WTC11 (cell line): ENCODE results near the gene GALNT9. TPM values are rescaled to one million over a fixed set of nuclear protein-coding genes. Genes with fewer than 3 reads are reported as not detected.

Source experiments
- ATAC-seq: fragments of 200-7000 bp; cut with Tn5 transposase; 2 replicates; pipeline ENCODE4 v1.10.0; 2021; ENCODE audit warnings: mild to moderate bottlenecking, moderate library complexity
- CTCF ChIA-PET: fragments of 300-600 bp; sonication (Branson Sonifier 250); formaldehyde crosslinking; loops from one replicate; lab custom pipeline; 2021; ENCODE audit warnings: antibody characterized with exemption; lab: Charles Lee
- POLR2A ChIA-PET: fragments of 350-600 bp; sonication (Branson Sonifier 250); formaldehyde crosslinking; loops from one replicate; lab custom pipeline; 2021; ENCODE audit warnings: antibody characterized with exemption; lab: Charles Lee
- DNase-seq: peaks from one replicate; pipeline ENCODE4 v3.0.0; 2021; ENCODE audit warnings: low spot score
- H3K27ac Mint-ChIP-seq: 2 replicates; pipeline ENCODE4 v1.8.0; 2021; ENCODE audit warnings: mixed read lengths
- H3K27me3 Mint-ChIP-seq: 2 replicates; pipeline ENCODE4 v1.8.0; 2021; ENCODE audit warnings: low read depth, mild to moderate bottlenecking, moderate library complexity, mixed read lengths
- H3K36me3 Mint-ChIP-seq: 2 replicates; pipeline ENCODE4 v1.8.0; 2021; ENCODE audit warnings: mixed read lengths
- H3K4me1 Mint-ChIP-seq: 2 replicates; pipeline ENCODE4 v1.8.0; 2022; ENCODE audit warnings: mixed read lengths
- H3K4me3 Mint-ChIP-seq: 2 replicates; pipeline ENCODE4 v1.8.0; 2021; ENCODE audit warnings: mild to moderate bottlenecking, moderate library complexity, mixed read lengths
- H3K9me3 Mint-ChIP-seq: 2 replicates; pipeline ENCODE4 v1.8.0; 2021; ENCODE audit warnings: mixed read lengths
- ERG ChIP-seq: fragments of 250-450 bp; sonication (Bioruptor Pico); IDR thresholded peaks from 2 replicates; pipeline ENCODE4 v1.8.0; 2021; ENCODE audit warnings: mild to moderate bottlenecking
- ETV6 ChIP-seq: sonication (generic); formaldehyde crosslinking; IDR thresholded peaks from 2 replicates; pipeline ENCODE4 v1.8.1; 2022; ENCODE audit warnings: mild to moderate bottlenecking, missing genetic modification reagents
- FOXJ3 ChIP-seq: sonication (generic); formaldehyde crosslinking; IDR thresholded peaks from 2 replicates; pipeline ENCODE4 v1.9.0; 2021; ENCODE audit warnings: missing genetic modification reagents, mild to moderate bottlenecking, borderline replicate concordance
- STAT6 ChIP-seq: sonication (generic); formaldehyde crosslinking; conservative IDR thresholded peaks from 2 replicates; pipeline ENCODE4 v1.8.1; 2023; ENCODE audit warnings: mild to moderate bottlenecking, low read depth, missing genetic modification reagents, moderate library complexity
- TCF7 ChIP-seq: sonication (generic); formaldehyde crosslinking; IDR thresholded peaks from 2 replicates; pipeline ENCODE4 v1.8.0; 2022; ENCODE audit warnings: mild to moderate bottlenecking, low read depth, missing genetic modification reagents, moderate library complexity
- TP53 ChIP-seq: sonication (generic); formaldehyde crosslinking; IDR thresholded peaks from 2 replicates; pipeline ENCODE4 v1.8.1; 2023; ENCODE audit warnings: mild to moderate bottlenecking, missing genetic modification reagents
- ZBTB21 ChIP-seq: sonication (generic); formaldehyde crosslinking; IDR thresholded peaks from 2 replicates; pipeline ENCODE4 v1.8.1; 2023; ENCODE audit warnings: mild to moderate bottlenecking, missing genetic modification reagents, borderline replicate concordance
- ZNF219 ChIP-seq: sonication (generic); formaldehyde crosslinking; IDR thresholded peaks from 2 replicates; pipeline ENCODE4 v1.8.0; 2023; ENCODE audit warnings: missing genetic modification reagents, mild to moderate bottlenecking, borderline replicate concordance
- ZNF423 ChIP-seq: fragments of 250-450 bp; sonication (Bioruptor Pico); IDR thresholded peaks from 2 replicates; pipeline ENCODE4 v2.1.2; 2022; ENCODE audit warnings: mild to moderate bottlenecking, moderate library complexity
- ZNF425 ChIP-seq: fragments of 250-450 bp; sonication (Bioruptor Pico); conservative IDR thresholded peaks from 2 replicates; pipeline ENCODE4 v1.9.0; 2021; ENCODE audit warnings: mild to moderate bottlenecking
- total RNA-seq: library from RNA; stranded (reverse); gene quantifications from 3 replicates; pipeline ENCODE4 v1.2.3, GENCODE V29; 2021

Gene GALNT9
- total RNA-seq, 1 experiment from 2014 or later, result 0.90 TPM

GRCh38 chr12:132333273-132333672 lies 3.9 kb upstream of the GALNT9 start (continued):
- no peak for TF ChIP-seq STAT6 (CRISPR knock-in tag)
- TF ChIP-seq ERG (CRISPR knock-in tag), result no peak

DNA sequence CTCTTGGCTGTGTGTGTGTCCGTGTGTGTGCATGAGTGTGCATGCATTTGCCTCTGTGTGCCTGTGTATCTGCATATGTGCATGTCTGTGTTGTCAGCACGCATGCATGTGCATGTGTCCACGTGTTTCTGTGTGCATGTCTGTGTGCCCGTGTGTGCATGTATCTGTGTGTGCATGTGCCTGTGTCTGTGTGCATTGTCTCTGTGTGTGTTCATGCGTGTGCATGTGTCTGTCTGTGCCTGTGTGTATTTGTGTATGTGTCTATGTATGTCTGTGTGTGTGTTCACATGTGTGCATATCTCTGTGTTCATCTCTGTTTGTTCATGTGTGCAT lies 1.1 kb upstream of the GALNT9 start:
- ATAC-seq (no peak), DNase-seq (no peak)
- CTCF ChIA-PET, result interaction anchor here (4.2 kb wide), 1 partner anchor 84 kb away, joined by 43 read pairs; no protein-coding TSS in a partner anchor
- no peaks in the 10 kb centered on the region for H3K36me3 Mint-ChIP-seq
- POLR2A ChIA-PET, result no interaction called here
- peaks cover 85% of the 10 kb centered on the region for H3K27me3 Mint-ChIP-seq
- TF ChIP-seq ETV6 (CRISPR knock-in tag) (no peak), TCF7 (CRISPR knock-in tag) (no peak), ZNF425 (CRISPR knock-in tag) (no peak), ZBTB21 (CRISPR knock-in tag) (no peak)
- H3K9me3 Mint-ChIP-seq, result peaks cover 6% of the 10 kb centered on the region
- no peak overlapping the region for H3K27ac Mint-ChIP-seq
- H3K4me1 Mint-ChIP-seq, result no peaks in the 10 kb centered on the region
- peak overlapping the region; percentile 26 for H3K4me3 Mint-ChIP-seq

DNA sequence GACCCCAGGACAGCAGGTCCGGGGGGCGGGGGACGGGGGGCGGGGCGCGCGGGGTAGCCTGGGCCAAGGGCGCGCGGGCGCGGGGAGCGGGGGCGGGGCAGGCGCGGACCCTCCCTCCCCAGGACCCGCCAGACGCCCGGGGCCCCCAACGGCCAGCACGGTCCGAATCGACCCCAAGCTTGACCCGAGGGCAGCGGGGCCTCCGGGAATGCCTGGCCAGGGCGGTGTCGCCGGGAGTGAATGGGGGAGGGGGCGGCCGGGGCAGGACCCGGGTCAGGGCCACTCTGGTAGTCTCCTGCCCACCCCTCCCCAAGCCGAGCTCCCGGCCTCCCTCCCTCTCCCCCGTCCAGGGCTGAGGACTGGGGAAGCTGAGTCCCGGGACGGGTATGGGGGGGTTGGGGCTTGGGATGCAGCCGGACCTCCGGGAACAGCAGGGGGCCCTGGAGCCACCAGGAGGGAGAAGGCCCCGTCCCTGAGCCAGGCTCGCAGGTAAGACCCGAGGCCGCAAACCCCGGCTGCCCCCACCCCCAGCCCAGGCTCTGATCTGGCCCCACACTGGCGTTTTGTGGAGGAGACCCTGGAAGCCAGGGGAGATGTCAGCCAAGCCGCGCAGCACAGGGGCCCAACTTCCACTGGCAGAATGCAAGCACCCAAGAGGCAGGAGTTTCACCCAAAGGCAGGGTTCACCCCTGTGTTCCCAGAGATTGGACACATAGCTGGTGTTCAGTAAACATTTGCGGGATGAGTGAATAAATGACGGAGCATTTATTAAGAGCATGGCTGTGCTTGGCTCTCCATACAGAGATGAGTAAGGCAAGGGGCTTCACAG lies 545 bp upstream of the GALNT9 start:
- DNase-seq (no peak), ATAC-seq (peak; percentile 25)
- Mint-ChIP-seq H3K27me3 (peaks cover 84% of the 10 kb centered on the region), H3K27ac (no peak overlapping the region), H3K36me3 (no peaks in the 10 kb centered on the region), H3K9me3 (peaks cover 3% of the 10 kb centered on the region; the same call in 1 of the 2 replicates)
- POLR2A ChIA-PET, result no interaction called here
- TF ChIP-seq ZNF423 (CRISPR knock-in tag) (0 out of 2 replicates have a peak, but pooled peaks have one; percentile 7), TP53 (no peak), FOXJ3 (CRISPR knock-in tag) (no peak)
- TF ChIP-seq, all 79 proteins: peak for 1
- H3K4me3 Mint-ChIP-seq, result peak overlapping the region; percentile 26
- CTCF ChIA-PET, result interaction anchor here (0.8 to 4.2 kb wide), 11 partner anchors 8 to 231 kb away, joined by 3 to 43 read pairs (median 6); no protein-coding TSS in a partner anchor
- no peaks in the 10 kb centered on the region for H3K4me1 Mint-ChIP-seq

GRCh38 chr12:132328282-132329029 lies 933 bp downstream of the GALNT9 start:
- POLR2A ChIA-PET, result interaction anchor here (0.8 kb wide), 1 partner anchor 45 kb away, joined by 3 read pairs; no protein-coding TSS in a partner anchor
- Mint-ChIP-seq H3K4me3 (peak overlapping the region; percentile 24; the same call in 1 of the 2 replicates), H3K4me1 (no peaks in the 10 kb centered on the region)
- TF ChIP-seq FOXJ3 (CRISPR knock-in tag) (no peak), ZNF219 (CRISPR knock-in tag) (no peak)
- TF ChIP-seq, all 79 proteins: peak for 0
- DNase-seq (no peak), ATAC-seq (no peak)
- H3K9me3 Mint-ChIP-seq, result peaks cover 3% of the 10 kb centered on the region; the same call in 1 of the 2 replicates
- H3K27ac Mint-ChIP-seq, result no peak overlapping the region
- peaks cover 76% of the 10 kb centered on the region for H3K27me3 Mint-ChIP-seq
- CTCF ChIA-PET, result interaction anchor here (1.0 to 4.2 kb wide), 13 partner anchors 10 to 233 kb away, joined by 3 to 43 read pairs (median 6); no protein-coding TSS in a partner anchor
- no peaks in the 10 kb centered on the region for H3K36me3 Mint-ChIP-seq
